Placental epithelial cell (primary cell): ENCODE data around the gene UGCG. TPM values are rescaled to one million over a fixed set of nuclear protein-coding genes. Genes with fewer than 3 reads are reported as not detected.

Experiments used
- small RNA-seq: library from RNA; depleted of rRNA; stranded (forward); fragments of <200 nt; gene quantifications from one replicate; pipeline ENCODE3, GENCODE V24; 2012
- total RNA-seq: library from RNA; depleted of rRNA; stranded (reverse); fragments of >200 nt; gene quantifications from 2 replicates; pipeline ENCODE4 v1.2.3, GENCODE V29; 2012

Gene UGCG
- 11.8 and 33.4 TPM in 2 replicates for total RNA-seq

DNA sequence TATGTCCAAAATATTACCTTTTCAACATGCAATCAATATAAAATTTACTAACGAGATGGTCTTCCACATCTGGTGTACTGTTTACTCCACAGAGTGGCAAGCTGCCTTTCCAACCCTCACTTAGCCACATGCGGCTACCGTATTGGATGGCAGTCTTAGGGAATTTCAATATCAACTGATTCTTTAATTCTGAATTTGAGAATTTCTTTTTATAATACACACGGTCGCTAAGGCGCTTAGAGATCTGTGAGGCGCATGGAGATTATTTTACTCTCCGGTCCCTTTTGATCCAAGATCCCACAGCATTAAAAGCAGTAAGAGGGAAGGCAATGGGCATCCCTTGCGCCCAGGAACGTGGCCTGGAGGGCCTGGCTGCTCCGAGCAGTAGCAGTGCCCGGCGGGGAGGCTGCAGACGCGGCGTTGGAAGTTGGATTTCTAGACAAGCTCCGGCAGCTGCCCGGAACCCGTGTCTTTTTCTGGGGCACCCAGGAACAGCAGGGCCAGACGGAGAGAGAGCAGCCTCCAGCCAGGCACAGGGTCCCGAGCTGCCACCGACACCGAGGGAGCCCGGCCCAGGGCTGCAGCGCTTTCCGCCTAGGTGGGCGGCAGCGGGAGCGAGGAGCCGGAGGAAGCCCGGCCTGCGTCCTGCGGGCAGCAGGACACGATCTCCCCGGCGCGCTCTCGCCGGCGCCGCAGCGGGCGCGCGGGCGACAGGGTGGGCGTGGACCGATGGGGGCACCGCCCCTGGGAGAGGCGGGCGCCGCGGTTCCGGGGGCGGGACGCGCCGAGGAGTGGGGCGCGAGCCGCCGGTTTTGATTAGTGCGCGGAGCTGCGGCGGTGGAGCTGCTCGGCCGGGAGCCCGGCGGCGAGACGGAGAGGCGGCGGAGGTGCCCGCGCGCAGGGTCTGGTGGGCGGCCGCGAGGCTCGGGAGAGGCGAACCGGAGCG is at the start of gene UGCG:
Gene UGCG, plus strand, starts transcription at position 819 of the 946 bp plus-strand sequence. CDS start 402 bp downstream, outside the sequence.

Small RNAs within 50 kb of the gene (small RNA-seq; reads per million reads assigned to genes)
- gene MIR4668: not detected

Other genes starting within 250 kb of the UGCG start
- 58.9 and 167 TPM in 2 replicates for gene GNG10, start 235.2 kb upstream of the UGCG start, total RNA-seq
- gene SHOC1, start 101.9 kb upstream of the UGCG start, total RNA-seq: not detected in 2 replicates